Tibial nerve (tissue), 4 donors: Measurements from ENCODE around the gene PPP6R2.

ENCODE experiments used
- EP300 ChIP-seq, 2 donors: sonication (generic); formaldehyde crosslinking; IDR thresholded peaks; one replicate each; pipeline ENCODE4 v1.6.1; 2017; ENCODE audit warnings: antibody characterized with exemption in 2 of 2, mild to moderate bottlenecking in 1 of 2
- POLR2A ChIP-seq, 2 donors: fragments of 450-650 bp; IDR thresholded peaks; one replicate each; pipeline ENCODE4 v1.6.1; 2017; ENCODE audit warnings: antibody characterized with exemption in 2 of 2, mild to moderate bottlenecking in 2 of 2, moderate library complexity in 2 of 2
- TF ChIP-seq, protein P1 (sequence below), 5 experiments: fragments of 200-600 bp in 3 of 5; fragments of 450-650 bp in 2 of 5; sonication (generic) in 3 of 5; IDR thresholded peaks; one replicate each; pipeline ENCODE4 v1.5.1; 2016 to 2019; ENCODE audit warnings: antibody characterized with exemption in 5 of 5, mild to moderate bottlenecking in 3 of 5, moderate library complexity in 2 of 5

DNA sequence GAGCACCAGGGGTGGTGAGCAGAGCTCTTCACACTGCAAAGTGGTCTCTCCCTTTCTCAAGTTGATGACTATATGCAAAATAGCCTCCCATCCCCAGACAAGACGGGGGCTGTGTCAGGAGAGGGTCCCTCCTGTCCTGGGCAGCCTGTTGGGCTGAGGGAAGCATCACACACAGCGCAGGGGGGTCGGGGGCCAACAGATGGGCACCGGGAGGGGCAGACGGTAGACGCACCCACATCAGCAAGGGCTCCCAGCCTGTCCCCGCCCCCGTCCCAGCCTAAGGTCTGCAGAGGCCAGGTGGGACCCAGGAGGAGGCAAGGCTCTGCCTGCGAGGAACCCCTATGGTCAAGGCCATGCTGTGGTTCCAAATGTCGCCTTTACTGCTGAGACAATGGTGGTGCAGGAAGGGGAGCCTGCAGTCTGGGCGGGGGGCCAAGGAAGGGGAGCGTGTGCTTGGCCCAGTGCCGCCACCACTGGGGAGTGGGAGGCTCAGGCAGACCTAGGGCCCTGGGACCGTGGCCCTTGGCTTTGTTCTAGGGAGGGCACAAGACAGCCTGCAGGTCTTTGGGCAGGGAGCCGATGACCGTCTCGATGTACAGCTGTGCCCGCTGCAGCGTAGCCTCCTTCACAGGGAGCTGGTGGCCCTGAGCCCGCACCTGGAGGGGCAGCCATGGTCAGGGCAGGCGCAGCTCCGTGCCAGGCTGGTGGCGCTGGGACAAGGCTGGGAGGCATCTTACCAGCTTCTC, 31.3 kb upstream of the PPP6R2 start:
- TF ChIP-seq, protein P1, sequence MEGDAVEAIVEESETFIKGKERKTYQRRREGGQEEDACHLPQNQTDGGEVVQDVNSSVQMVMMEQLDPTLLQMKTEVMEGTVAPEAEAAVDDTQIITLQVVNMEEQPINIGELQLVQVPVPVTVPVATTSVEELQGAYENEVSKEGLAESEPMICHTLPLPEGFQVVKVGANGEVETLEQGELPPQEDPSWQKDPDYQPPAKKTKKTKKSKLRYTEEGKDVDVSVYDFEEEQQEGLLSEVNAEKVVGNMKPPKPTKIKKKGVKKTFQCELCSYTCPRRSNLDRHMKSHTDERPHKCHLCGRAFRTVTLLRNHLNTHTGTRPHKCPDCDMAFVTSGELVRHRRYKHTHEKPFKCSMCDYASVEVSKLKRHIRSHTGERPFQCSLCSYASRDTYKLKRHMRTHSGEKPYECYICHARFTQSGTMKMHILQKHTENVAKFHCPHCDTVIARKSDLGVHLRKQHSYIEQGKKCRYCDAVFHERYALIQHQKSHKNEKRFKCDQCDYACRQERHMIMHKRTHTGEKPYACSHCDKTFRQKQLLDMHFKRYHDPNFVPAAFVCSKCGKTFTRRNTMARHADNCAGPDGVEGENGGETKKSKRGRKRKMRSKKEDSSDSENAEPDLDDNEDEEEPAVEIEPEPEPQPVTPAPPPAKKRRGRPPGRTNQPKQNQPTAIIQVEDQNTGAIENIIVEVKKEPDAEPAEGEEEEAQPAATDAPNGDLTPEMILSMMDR (IDR thresholded peaks at IDR 0.05), result no peak
- TF ChIP-seq EP300 (IDR thresholded peaks at IDR 0.05) (no peak), POLR2A (IDR thresholded peaks at IDR 0.05) (no peak)
